ENCODE data around the gene COL23A1.

DNA sequence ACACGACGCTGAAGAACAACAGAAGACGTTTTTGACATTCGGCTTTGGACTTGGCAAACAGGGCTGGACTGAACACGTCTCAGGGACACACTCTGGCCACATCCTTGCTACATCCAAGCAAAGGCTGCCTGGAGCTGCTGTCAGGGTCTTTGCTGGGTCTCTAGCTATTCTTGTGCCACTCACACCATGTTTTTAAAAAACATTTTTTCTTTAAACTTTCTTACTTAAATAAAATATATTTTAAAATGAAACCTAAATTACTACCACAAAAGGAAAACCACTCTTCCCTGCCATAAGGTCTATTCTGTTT is 229.3 kb downstream of the COL23A1 start:
- TF ChIP-seq, protein P1, sequence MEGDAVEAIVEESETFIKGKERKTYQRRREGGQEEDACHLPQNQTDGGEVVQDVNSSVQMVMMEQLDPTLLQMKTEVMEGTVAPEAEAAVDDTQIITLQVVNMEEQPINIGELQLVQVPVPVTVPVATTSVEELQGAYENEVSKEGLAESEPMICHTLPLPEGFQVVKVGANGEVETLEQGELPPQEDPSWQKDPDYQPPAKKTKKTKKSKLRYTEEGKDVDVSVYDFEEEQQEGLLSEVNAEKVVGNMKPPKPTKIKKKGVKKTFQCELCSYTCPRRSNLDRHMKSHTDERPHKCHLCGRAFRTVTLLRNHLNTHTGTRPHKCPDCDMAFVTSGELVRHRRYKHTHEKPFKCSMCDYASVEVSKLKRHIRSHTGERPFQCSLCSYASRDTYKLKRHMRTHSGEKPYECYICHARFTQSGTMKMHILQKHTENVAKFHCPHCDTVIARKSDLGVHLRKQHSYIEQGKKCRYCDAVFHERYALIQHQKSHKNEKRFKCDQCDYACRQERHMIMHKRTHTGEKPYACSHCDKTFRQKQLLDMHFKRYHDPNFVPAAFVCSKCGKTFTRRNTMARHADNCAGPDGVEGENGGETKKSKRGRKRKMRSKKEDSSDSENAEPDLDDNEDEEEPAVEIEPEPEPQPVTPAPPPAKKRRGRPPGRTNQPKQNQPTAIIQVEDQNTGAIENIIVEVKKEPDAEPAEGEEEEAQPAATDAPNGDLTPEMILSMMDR (IDR thresholded peaks at IDR 0.05) = no peak
- TF ChIP-seq POLR2A (IDR thresholded peaks at IDR 0.05) = no peak

Data from lower leg skin (tissue), 3 donors.